ENCODE data around the gene WWP2.

WWP2 gene

DNA sequence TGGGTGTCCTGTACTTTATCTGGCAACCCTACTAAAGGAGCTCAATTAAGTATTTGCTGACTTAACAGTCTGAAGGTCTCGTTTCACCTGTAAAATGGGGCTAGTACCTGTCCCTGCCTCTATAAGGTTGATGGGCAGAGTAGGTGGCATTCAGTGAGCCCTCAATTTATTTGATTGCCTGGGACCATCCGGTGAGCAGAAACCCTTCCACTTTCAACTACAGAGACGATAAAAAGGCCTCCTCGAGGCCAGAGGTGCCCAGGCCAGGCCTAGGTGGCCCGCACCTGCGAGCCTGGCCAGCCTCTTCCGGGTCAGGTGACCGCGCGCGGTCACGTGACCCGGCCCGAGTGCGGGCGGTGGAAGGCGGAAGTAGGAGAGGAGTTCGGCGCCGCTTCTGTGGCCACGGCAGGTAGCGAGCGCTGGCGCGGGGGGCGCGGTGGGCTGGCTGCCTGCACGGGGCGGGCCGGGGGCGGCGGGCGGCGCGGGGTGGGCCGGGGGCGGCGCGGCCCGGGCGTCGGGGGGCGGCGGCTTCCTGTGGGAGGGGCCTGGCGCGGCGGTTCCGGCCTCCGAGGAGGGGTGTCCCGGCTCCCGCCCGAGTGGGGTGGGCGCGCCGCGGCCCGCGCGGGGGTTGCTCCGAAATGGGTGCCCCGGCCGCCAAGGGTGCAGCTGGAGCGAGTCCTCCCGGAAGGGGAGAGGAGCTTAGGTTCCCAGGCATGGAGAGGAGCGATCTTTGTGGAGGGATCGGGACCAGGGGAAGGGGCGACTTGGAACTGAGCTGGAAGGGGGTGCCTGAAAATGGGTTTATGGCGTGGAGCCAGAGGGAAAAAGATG is at the start of gene WWP2:
Gene WWP2, plus strand, starts transcription at position 350 of the 831 bp plus-strand sequence. CDS start 24,679 bp downstream, outside the sequence.
- TF ChIP-seq TCF12 (IDR thresholded peaks at IDR 0.05; ENCODE audit: low read depth): 0 out of 2 replicates have a peak, but pooled peaks have one; percentile 29
- TF ChIP-seq, protein P1, sequence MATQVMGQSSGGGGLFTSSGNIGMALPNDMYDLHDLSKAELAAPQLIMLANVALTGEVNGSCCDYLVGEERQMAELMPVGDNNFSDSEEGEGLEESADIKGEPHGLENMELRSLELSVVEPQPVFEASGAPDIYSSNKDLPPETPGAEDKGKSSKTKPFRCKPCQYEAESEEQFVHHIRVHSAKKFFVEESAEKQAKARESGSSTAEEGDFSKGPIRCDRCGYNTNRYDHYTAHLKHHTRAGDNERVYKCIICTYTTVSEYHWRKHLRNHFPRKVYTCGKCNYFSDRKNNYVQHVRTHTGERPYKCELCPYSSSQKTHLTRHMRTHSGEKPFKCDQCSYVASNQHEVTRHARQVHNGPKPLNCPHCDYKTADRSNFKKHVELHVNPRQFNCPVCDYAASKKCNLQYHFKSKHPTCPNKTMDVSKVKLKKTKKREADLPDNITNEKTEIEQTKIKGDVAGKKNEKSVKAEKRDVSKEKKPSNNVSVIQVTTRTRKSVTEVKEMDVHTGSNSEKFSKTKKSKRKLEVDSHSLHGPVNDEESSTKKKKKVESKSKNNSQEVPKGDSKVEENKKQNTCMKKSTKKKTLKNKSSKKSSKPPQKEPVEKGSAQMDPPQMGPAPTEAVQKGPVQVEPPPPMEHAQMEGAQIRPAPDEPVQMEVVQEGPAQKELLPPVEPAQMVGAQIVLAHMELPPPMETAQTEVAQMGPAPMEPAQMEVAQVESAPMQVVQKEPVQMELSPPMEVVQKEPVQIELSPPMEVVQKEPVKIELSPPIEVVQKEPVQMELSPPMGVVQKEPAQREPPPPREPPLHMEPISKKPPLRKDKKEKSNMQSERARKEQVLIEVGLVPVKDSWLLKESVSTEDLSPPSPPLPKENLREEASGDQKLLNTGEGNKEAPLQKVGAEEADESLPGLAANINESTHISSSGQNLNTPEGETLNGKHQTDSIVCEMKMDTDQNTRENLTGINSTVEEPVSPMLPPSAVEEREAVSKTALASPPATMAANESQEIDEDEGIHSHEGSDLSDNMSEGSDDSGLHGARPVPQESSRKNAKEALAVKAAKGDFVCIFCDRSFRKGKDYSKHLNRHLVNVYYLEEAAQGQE (IDR thresholded peaks at IDR 0.05; ENCODE audit: low read depth): no peak
- TF ChIP-seq ZBTB7A (IDR thresholded peaks at IDR 0.05; ENCODE audit: low read depth): peak; percentile 91
- no peak for TF ChIP-seq TEAD4 (IDR thresholded peaks at IDR 0.05)
- peak; percentile 61 for TF ChIP-seq TAF1 (IDR thresholded peaks at IDR 0.05; ENCODE audit: low read depth)
- no peak for TF ChIP-seq EGR1 (IDR thresholded peaks at IDR 0.05)
- TF ChIP-seq EP300 (IDR thresholded peaks at IDR 0.05; ENCODE audit: borderline replicate concordance): no peak
- no peak for TF ChIP-seq CREB1 (IDR thresholded peaks at IDR 0.05; ENCODE audit: low read depth)
- TF ChIP-seq CEBPB (IDR thresholded peaks at IDR 0.05): no peak
- no peak for TF ChIP-seq RAD21 (IDR thresholded peaks at IDR 0.05; ENCODE audit: low read depth)
- peak; percentile 13; the same call in 1 of the 2 replicates for TF ChIP-seq YY1 (IDR thresholded peaks at IDR 0.05; ENCODE audit: low read depth)
- no peak for TF ChIP-seq NFIC (IDR thresholded peaks at IDR 0.05)
- TF ChIP-seq, protein P2, sequence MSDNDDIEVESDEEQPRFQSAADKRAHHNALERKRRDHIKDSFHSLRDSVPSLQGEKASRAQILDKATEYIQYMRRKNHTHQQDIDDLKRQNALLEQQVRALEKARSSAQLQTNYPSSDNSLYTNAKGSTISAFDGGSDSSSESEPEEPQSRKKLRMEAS (IDR thresholded peaks at IDR 0.05): peak; percentile 81
- no peak for TF ChIP-seq FOXM1 (IDR thresholded peaks at IDR 0.05; ENCODE audit: borderline replicate concordance, low read depth)
- TF ChIP-seq, protein P3, sequence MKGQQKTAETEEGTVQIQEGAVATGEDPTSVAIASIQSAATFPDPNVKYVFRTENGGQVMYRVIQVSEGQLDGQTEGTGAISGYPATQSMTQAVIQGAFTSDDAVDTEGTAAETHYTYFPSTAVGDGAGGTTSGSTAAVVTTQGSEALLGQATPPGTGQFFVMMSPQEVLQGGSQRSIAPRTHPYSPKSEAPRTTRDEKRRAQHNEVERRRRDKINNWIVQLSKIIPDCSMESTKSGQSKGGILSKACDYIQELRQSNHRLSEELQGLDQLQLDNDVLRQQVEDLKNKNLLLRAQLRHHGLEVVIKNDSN (IDR thresholded peaks at IDR 0.05): peak; percentile 98

DNA sequence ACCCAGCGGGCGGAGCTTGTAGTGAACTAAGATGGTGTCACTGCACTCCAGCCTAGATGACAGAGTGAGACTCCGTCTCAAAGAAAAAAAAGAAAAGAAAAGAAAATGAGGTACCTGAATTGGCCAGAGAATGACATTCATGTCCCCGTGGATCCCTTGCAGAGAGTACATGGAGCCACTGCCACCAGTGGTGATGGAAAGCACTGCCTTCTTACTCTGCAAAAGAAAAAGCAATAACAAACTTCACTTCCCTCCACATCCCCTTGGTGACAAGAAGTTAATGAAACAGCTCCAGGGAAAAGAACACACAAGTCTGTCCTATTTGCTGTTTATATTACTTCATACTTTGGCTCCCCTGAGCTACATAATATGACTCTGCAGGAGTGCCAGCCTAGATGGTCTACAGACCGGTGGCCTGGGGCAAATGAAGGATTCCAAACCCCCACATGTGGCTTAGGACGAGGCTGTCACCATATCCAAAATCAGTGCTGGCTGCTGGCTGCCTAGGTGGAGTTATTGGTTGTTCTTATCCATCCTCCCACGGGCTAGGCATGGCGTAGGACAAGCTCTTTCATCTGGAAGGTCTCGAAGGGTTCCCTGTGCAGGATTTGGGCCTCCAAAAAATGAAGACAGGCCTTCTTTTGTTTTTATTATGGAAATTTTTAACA is 49.1 kb upstream of the WWP2 start:
- TF ChIP-seq TEAD4 (IDR thresholded peaks at IDR 0.05) (no peak), EP300 (IDR thresholded peaks at IDR 0.05; ENCODE audit: borderline replicate concordance) (no peak), TAF1 (IDR thresholded peaks at IDR 0.05; ENCODE audit: low read depth) (no peak), CEBPB (IDR thresholded peaks at IDR 0.05) (no peak), YY1 (IDR thresholded peaks at IDR 0.05; ENCODE audit: low read depth) (no peak), NFIC (IDR thresholded peaks at IDR 0.05) (no peak), TCF12 (IDR thresholded peaks at IDR 0.05; ENCODE audit: low read depth) (no peak), ZBTB7A (IDR thresholded peaks at IDR 0.05; ENCODE audit: low read depth) (no peak)
- TF ChIP-seq, protein P3 (IDR thresholded peaks at IDR 0.05): no peak
- TF ChIP-seq, protein P2 (IDR thresholded peaks at IDR 0.05): no peak
- TF ChIP-seq, protein P1 (IDR thresholded peaks at IDR 0.05; ENCODE audit: low read depth): no peak

DNA sequence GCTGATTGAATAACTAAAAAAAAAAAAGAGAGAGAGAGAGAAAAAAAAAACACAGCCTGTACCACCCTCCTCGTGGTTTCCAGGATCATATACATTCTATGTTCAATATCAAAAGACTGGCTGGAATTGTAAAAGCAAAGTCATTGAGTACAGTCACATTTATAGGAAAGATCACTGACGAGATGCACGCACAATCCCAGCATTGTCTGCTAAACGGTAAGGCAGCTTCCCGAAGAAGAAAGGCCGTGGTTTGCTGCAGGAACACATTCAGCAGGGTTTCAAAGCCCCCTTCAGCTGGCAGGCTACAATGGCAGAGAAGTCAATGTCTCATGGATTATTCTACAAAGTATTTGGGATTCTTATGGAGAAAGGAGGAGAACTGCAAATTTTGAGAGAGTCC is 45.1 kb upstream of the WWP2 start:
- TF ChIP-seq NFIC (IDR thresholded peaks at IDR 0.05): no peak
- TF ChIP-seq RAD21 (IDR thresholded peaks at IDR 0.05; ENCODE audit: low read depth): no peak
- TF ChIP-seq CEBPB (IDR thresholded peaks at IDR 0.05): no peak
- TF ChIP-seq, protein P3 (IDR thresholded peaks at IDR 0.05): no peak
- no peak for TF ChIP-seq TEAD4 (IDR thresholded peaks at IDR 0.05)
- TF ChIP-seq CREB1 (IDR thresholded peaks at IDR 0.05; ENCODE audit: low read depth): no peak
- no peak for TF ChIP-seq TAF1 (IDR thresholded peaks at IDR 0.05; ENCODE audit: low read depth)
- no peak for TF ChIP-seq ZBTB7A (IDR thresholded peaks at IDR 0.05; ENCODE audit: low read depth)
- TF ChIP-seq, protein P1 (IDR thresholded peaks at IDR 0.05; ENCODE audit: low read depth): no peak
- no peak for TF ChIP-seq EP300 (IDR thresholded peaks at IDR 0.05; ENCODE audit: borderline replicate concordance)
- TF ChIP-seq FOXM1 (IDR thresholded peaks at IDR 0.05; ENCODE audit: borderline replicate concordance, low read depth): no peak
- TF ChIP-seq TCF12 (IDR thresholded peaks at IDR 0.05; ENCODE audit: low read depth): no peak
- TF ChIP-seq, protein P2 (IDR thresholded peaks at IDR 0.05): no peak
- TF ChIP-seq YY1 (IDR thresholded peaks at IDR 0.05; ENCODE audit: low read depth): no peak
- TF ChIP-seq EGR1 (IDR thresholded peaks at IDR 0.05): no peak
